Measurements from ENCODE around the gene MSI2. TPM values are rescaled to one million over a fixed set of nuclear protein-coding genes. Genes with fewer than 3 reads are reported as not detected.

The MSI2 gene
- total RNA-seq, 1 donor from 2014 or later: 181 TPM

DNA sequence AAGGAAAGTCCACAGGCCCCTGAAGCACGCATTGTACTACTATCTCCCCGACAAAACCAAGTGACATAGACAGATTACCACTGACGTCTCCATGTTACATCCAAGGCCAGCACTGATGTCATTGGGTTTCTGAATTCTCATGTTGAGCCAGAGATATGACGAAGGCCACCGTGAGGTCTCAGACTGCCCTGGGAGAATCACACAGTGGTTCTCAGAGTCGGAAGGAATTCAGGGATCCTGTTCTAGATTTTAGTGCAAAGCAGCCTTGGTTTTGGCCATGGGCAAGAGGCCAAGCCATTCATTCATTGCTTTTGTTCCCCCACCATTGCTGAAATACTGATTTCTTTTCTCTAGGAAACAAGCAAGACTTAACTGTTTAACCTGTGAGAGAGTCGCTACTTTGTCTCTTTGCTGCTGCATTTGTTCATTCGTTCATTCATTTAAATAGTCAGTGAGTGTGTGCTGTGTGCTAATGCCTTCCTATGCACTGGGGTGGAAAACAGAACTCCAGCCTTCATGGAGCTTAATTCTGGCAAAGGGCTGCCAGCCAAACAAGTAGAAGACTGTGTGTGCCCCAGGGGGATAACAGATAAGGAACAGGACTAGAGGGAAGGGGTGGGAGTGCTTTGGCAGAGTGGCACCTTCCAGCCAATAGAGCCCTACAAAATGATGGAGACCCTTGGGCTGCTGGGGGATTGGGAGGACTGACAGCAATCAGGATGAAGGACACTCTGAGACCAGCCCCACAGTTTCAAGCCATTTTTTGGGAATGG lies 222.3 kb downstream of the MSI2 start:
- Mint-ChIP-seq H3K36me3 (ENCODE audit: low read depth) (peaks cover 15% of the 10 kb centered on the region), H3K27me3 (ENCODE audit: low read depth) (no peaks in the 10 kb centered on the region), H3K27ac (no peak overlapping the region), H3K4me3 (ENCODE audit: low read depth) (no peak overlapping the region), H3K9me3 (no peaks in the 10 kb centered on the region), H3K4me1 (ENCODE audit: low read depth) (peaks cover 24% of the 10 kb centered on the region)
- no peak for DNase-seq (ENCODE audit: low spot score)
- intact Hi-C loops (cut with micrococcal nuclease): no loop called here

DNA sequence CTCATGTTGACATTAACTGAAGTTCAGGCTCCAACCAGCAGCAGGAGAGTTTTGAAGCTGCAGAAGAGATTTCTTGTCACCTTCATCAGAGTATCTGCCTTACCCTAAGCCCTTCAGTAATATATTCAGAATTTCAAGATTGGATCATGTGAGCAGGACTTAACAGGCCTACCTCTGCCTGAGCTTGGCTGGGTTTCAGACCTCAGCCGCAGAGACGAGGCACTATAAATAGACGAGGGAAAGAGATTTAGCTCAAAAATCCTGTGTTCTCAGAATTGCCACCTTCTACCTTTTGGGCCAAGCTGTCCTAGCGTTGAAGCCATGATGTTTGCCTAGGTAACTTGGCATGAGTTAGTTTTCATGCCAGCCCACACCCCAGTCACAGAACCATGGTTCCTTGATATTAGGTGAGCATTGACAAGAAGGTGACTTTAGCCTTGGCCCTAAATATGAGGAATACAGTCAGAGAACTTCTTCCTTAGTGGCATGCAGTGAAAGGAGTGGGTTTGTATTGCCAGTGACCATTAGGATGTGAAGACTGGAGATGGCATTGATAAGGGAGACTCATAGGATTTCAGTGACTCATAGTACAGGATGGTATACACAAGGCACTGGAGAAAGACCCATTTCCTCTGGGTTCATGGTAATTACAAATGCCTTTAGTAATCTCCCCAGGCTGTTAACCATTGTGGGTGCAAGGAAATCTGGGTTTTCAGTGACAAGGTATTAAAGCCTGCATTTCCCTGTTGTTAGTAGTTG lies 224.3 kb downstream of the MSI2 start:
- Mint-ChIP-seq H3K27ac (peak overlapping the region; percentile 50), H3K9me3 (no peaks in the 10 kb centered on the region), H3K27me3 (ENCODE audit: low read depth) (no peaks in the 10 kb centered on the region), H3K4me1 (ENCODE audit: low read depth) (peaks cover 37% of the 10 kb centered on the region), H3K4me3 (ENCODE audit: low read depth) (no peak overlapping the region), H3K36me3 (ENCODE audit: low read depth) (peaks cover 22% of the 10 kb centered on the region)
- intact Hi-C loops (cut with micrococcal nuclease): no loop called here
- no peak for DNase-seq (ENCODE audit: low spot score)

DNA sequence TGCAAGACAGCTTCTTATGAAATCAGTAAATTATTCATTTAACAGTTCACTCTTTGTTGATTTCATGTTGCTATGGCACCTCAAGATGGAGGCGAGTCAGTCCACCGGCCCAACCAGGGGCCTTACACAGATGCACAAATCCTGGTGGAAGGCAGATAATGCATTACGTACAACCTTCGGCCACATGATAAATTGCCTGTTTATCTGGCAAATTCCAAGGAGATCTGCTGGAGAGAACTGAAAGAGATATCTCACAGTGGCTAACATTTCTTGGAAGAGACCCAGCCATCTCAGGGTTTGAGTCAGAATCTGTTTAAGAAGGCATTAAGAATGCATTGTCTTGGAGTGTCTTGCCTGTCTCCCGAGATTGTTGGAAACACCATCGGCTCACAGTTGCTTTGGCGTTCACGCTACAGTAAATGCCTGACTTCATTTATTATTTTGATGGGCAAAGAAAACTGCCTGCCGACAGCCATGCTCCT lies 225.6 kb downstream of the MSI2 start:
- Mint-ChIP-seq H3K4me3 (ENCODE audit: low read depth) (no peak overlapping the region), H3K27me3 (ENCODE audit: low read depth) (no peaks in the 10 kb centered on the region), H3K36me3 (ENCODE audit: low read depth) (peaks cover 22% of the 10 kb centered on the region), H3K9me3 (no peaks in the 10 kb centered on the region), H3K4me1 (ENCODE audit: low read depth) (peaks cover 49% of the 10 kb centered on the region), H3K27ac (no peak overlapping the region)
- no peak for DNase-seq (ENCODE audit: low spot score)
- intact Hi-C loops (cut with micrococcal nuclease): no loop called here

DNA sequence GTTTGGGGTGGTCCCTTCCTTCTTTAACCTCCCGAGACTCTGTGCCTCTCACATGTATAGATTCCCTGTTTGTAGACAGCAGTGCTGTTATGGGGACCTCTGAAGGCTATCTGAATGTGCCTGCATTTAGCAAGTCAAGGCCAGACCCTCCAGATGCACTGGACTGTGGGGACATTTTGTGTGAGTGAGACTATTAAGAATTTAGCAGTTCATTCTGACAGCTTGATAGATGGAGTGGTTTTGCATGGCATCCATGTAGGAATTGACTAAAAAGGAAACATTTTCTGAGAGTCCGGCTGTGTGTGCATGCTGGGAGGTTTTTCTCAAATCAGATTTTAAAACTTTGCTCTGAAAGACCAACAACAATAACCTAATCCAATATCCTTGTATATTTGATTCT lies 226.3 kb downstream of the MSI2 start:
- peaks cover 54% of the 10 kb centered on the region for H3K4me1 Mint-ChIP-seq (ENCODE audit: low read depth)
- intact Hi-C loops (cut with micrococcal nuclease): no loop called here
- no peak overlapping the region for H3K4me3 Mint-ChIP-seq (ENCODE audit: low read depth)

DNA sequence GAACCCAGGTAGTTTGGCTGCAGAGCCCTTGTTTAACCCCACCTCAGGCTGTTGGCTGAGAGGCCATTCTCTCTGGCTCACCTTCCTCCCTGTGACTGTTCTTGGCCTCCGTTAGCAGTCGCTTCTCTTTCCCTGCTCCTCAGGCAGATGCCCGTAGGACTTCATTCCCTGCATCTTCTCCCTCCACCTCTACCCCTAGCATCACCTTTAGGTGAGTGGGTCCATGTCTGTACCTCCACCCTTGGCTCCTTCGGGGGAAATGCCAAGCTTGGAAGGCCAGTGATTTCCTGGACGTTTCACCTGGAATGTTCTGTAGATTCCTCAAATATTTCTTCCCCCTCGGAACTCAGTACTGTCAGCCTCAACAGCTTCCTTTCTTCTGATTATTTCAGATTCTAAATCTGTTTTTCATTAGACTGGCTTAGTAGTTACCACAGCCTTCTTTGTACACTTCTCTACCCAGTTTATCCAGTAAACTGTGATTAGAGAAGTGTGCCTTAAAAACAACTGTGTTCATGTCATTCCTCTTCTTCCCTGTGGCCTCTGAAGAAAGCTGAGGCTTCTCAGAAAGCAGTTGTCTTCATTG lies 227.9 kb downstream of the MSI2 start:
- no peak for DNase-seq (ENCODE audit: low spot score)
- intact Hi-C loops (cut with micrococcal nuclease): no loop called here
- Mint-ChIP-seq H3K9me3 (no peaks in the 10 kb centered on the region), H3K36me3 (ENCODE audit: low read depth) (peaks cover 15% of the 10 kb centered on the region), H3K27ac (peak overlapping the region; percentile 15), H3K4me3 (ENCODE audit: low read depth) (no peak overlapping the region), H3K27me3 (ENCODE audit: low read depth) (no peaks in the 10 kb centered on the region), H3K4me1 (ENCODE audit: low read depth) (peaks cover 54% of the 10 kb centered on the region)

More for the DNA sequence above, 226.3 kb downstream of the MSI2 start:
- Mint-ChIP-seq H3K27me3 (ENCODE audit: low read depth) (no peaks in the 10 kb centered on the region), H3K36me3 (ENCODE audit: low read depth) (peaks cover 22% of the 10 kb centered on the region), H3K9me3 (no peaks in the 10 kb centered on the region), H3K27ac (no peak overlapping the region)
- no peak for DNase-seq (ENCODE audit: low spot score)

DNA sequence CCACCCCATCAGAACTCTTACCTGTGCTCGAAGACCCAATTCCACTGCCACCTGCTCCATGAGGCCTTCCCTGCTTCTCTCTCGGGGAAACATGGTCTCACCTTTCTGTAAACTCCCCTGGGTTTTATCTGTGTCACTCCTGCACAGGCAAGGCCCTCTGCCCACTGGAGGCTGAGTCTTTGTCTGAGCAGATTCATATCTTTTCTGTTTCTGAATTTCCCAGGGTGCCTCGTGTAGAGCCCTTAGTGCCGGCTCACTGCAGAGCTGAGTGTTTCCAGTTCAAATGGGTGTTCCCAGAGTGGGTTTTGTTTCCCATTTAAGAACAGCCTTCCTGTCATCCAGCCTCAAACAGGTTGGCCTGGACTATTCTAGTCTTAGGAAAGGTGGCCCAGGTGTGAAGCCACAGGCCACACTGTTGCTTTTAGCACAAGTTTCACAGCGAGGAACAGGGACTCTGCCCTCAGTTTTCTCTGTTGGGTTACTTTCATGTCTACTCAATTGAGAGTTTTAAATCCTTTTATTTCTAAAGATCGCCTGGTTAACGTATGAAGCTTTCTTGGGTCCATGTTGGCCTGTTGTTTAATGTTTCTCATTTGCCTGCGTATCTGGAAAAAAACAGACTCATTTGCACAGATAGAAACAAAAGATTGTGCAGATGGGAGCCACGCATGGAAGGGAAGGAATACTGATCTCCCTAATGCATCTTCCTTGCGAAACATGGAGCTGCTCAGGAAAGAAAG lies 228.7 kb downstream of the MSI2 start:
- H3K4me1 Mint-ChIP-seq (ENCODE audit: low read depth): peaks cover 54% of the 10 kb centered on the region
- peaks cover 15% of the 10 kb centered on the region for H3K36me3 Mint-ChIP-seq (ENCODE audit: low read depth)
- H3K27ac Mint-ChIP-seq: peak overlapping the region; percentile 15
- intact Hi-C loops (cut with micrococcal nuclease): no loop called here
- DNase-seq (ENCODE audit: low spot score): no peak
- no peak overlapping the region for H3K4me3 Mint-ChIP-seq (ENCODE audit: low read depth)
- H3K9me3 Mint-ChIP-seq: no peaks in the 10 kb centered on the region
- H3K27me3 Mint-ChIP-seq (ENCODE audit: low read depth): no peaks in the 10 kb centered on the region

DNA sequence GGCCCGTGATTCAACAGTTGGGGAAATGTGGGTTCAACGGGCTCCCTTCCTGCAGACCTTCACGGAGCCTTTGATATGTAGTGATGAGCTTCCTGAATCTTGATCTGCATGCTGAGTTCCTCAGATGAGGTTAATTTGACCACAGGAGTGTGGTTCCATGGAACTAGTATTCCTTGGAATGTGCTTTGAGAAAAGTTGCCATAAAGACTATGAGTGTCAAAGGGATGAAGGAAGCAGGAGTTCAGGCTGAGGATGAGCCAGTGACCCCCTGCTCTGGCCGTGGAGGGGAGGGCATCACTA lies 229.2 kb downstream of the MSI2 start:
- intact Hi-C loops (cut with micrococcal nuclease): no loop called here
- H3K4me1 Mint-ChIP-seq (ENCODE audit: low read depth): peaks cover 49% of the 10 kb centered on the region
- peaks cover 15% of the 10 kb centered on the region for H3K36me3 Mint-ChIP-seq (ENCODE audit: low read depth)
- H3K4me3 Mint-ChIP-seq (ENCODE audit: low read depth): no peak overlapping the region
- H3K27me3 Mint-ChIP-seq (ENCODE audit: low read depth): no peaks in the 10 kb centered on the region
- H3K27ac Mint-ChIP-seq: no peak overlapping the region
- no peak for DNase-seq (ENCODE audit: low spot score)
- no peaks in the 10 kb centered on the region for H3K9me3 Mint-ChIP-seq

DNA sequence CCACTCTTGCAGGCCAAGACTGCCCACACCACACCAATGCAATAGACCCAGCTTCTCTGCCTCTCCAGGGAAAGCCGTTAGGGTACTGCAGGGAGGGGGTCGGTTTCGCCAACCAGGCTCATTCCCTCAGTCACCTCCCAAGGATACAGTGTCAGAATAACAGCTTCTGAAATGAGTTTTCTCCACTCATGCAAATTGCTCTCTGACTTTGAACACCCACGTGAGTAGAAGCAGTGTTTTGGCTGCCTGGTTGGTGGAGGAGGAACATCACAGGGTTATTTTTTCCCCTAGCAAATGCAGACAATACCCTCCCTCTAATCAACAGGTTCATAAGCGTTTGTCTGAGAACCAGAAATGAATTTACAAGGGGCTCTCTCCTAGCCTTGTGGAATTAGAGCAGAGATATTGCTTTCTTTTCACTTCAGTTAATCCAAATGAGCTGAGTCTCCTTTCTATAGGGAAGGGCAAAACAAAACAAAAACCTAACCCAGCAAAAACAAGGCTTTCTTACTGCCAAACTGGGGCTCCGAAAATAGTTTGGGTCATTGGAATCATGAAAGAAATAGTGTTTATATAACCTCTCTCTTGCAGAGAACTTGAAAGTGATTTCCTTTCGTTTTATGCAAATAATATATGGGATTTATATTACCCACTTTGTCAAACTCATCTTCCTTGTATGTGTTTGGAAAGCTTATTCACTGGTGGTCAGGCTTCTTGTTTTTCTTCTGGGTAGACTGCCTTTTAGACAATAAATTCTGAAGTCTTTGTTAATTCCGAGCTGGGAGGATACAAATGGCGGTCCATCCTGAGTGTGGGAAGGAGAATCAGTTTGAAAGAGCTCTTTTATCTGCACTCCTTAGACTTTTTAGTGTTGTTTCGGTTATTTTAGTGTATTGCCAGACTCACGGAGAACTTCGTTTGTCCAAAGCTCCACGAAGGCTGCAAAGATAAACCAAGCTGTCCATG lies 229.9 kb downstream of the MSI2 start:
- Mint-ChIP-seq H3K4me1 (ENCODE audit: low read depth) (peaks cover 43% of the 10 kb centered on the region), H3K9me3 (no peaks in the 10 kb centered on the region), H3K27me3 (ENCODE audit: low read depth) (no peaks in the 10 kb centered on the region), H3K27ac (peak overlapping the region; percentile 13), H3K4me3 (ENCODE audit: low read depth) (no peak overlapping the region), H3K36me3 (ENCODE audit: low read depth) (peaks cover 15% of the 10 kb centered on the region)
- intact Hi-C loops (cut with micrococcal nuclease): no loop called here
- no peak for DNase-seq (ENCODE audit: low spot score)

DNA sequence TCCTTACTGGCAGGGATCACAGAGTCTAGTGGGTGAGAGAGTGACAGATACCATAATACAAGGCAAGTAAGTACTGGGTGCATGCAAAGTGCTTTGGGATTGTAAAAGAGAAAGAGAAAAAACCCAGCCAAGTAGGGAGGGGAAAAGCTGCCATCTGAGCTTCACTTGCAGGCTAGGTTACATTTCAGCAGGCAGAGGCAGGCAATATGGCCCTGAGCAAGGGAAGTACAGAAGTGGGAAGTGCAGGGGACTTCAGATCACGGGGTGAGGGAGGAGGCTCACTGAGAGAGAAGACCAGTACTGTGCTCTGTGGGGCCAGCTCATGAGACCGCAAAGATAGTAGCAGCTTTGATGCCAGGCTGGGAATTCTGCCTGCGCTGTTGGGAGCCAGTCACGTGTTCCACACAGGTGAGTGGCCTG lies 230.6 kb downstream of the MSI2 start:
- DNase-seq (ENCODE audit: low spot score): no peak
- intact Hi-C loops (cut with micrococcal nuclease): no loop called here
- H3K9me3 Mint-ChIP-seq: no peaks in the 10 kb centered on the region
- H3K4me3 Mint-ChIP-seq (ENCODE audit: low read depth): no peak overlapping the region
- peak overlapping the region; percentile 13 for H3K27ac Mint-ChIP-seq
- H3K4me1 Mint-ChIP-seq (ENCODE audit: low read depth): peaks cover 38% of the 10 kb centered on the region
- peaks cover 15% of the 10 kb centered on the region for H3K36me3 Mint-ChIP-seq (ENCODE audit: low read depth)
- no peaks in the 10 kb centered on the region for H3K27me3 Mint-ChIP-seq (ENCODE audit: low read depth)

DNA sequence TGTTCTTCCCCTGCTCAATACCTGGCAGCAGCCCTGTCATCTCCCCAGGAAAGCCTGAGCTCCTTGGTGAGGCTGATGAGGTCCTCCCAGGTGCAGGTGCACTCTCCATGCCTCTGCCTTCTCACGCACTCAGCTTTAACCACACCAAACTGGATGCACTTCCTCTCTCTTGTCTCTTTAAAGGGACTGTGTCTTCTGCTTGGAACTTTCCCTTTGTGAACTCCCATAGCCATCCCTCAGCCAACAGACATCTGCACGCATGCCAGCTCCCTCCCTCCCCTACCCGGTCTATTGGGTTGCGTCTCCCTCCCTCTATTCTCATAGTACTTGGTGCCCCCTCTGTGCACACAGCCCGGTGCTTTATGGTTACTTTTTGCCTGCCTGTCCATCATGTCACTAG lies 231.2 kb downstream of the MSI2 start:
- Mint-ChIP-seq H3K27me3 (ENCODE audit: low read depth) (no peaks in the 10 kb centered on the region), H3K36me3 (ENCODE audit: low read depth) (peaks cover 12% of the 10 kb centered on the region), H3K4me3 (ENCODE audit: low read depth) (no peak overlapping the region), H3K27ac (peak overlapping the region; percentile 30), H3K9me3 (no peaks in the 10 kb centered on the region), H3K4me1 (ENCODE audit: low read depth) (peaks cover 35% of the 10 kb centered on the region)
- intact Hi-C loops (cut with micrococcal nuclease): no loop called here
- DNase-seq (ENCODE audit: low spot score): no peak

DNA sequence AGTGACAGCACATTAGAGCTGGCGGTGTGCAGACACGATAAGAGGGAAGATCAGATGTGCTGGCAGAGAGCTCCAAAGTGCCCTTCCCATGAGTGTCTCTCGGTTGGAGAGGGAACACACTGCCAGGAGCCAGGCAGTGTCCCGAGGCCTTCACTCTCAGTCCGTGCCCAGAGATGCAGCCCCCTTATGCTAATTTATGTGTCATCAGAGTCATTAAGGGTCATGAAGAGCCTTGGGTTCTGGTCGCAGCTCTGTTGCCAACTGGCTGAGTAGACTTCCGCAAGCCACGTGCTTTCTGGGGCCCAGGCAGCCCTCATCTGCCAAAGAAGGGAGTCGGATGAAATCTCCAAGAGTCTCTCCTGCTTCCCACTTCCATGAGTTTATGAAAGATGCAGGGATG lies 232.5 kb downstream of the MSI2 start:
- H3K27ac Mint-ChIP-seq: no peak overlapping the region
- DNase-seq (ENCODE audit: low spot score): no peak
- no peak overlapping the region for H3K4me3 Mint-ChIP-seq (ENCODE audit: low read depth)
- peaks cover 11% of the 10 kb centered on the region for H3K36me3 Mint-ChIP-seq (ENCODE audit: low read depth)
- peaks cover 39% of the 10 kb centered on the region for H3K4me1 Mint-ChIP-seq (ENCODE audit: low read depth)
- no peaks in the 10 kb centered on the region for H3K27me3 Mint-ChIP-seq (ENCODE audit: low read depth)
- intact Hi-C loops (cut with micrococcal nuclease): no loop called here
- no peaks in the 10 kb centered on the region for H3K9me3 Mint-ChIP-seq

DNA sequence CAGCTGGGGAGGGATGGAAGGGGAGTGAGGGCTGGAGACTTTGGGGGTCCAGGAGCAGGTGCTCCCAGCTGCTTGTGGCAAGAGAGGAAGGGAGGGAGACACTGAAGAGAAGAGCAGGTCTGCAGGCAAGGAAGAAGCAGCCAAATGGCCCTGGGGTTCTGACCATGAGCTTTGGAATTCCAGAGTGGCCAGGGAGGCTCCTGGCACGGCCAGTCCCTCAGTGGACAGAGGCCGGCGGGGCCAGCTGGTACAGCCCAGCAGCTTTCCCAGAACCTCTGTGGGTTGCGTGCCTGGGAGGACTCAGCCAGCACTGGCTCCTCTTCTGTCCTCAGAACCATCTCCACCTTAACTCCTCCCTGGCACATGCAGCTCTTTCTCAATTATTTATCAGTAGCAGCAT lies 233.0 kb downstream of the MSI2 start:
- intact Hi-C loops (cut with micrococcal nuclease): no loop called here
- H3K36me3 Mint-ChIP-seq (ENCODE audit: low read depth): peaks cover 10% of the 10 kb centered on the region

More for the DNA sequence above, 233.0 kb downstream of the MSI2 start:
- DNase-seq (ENCODE audit: low spot score): no peak
- H3K27me3 Mint-ChIP-seq (ENCODE audit: low read depth): no peaks in the 10 kb centered on the region
- no peaks in the 10 kb centered on the region for H3K9me3 Mint-ChIP-seq
- no peak overlapping the region for H3K4me3 Mint-ChIP-seq (ENCODE audit: low read depth)
- H3K27ac Mint-ChIP-seq: no peak overlapping the region
- H3K4me1 Mint-ChIP-seq (ENCODE audit: low read depth): peaks cover 38% of the 10 kb centered on the region

Data from activated T-helper 2 cell treated with anti-CD3 and anti-CD28 coated beads, Interferon-gamma antibody, Interleukin-2, Interleukin-4, amounts not matched to agents 10 μg/mL and 5 μg/mL and 100 μg/mL, durations not matched to agents 14 hours and 24 hours and 36 hours (primary cell).